BJ (cell line): ENCODE data around the gene AVEN. TPM values are rescaled to one million over a fixed set of nuclear protein-coding genes. Genes with fewer than 3 reads are reported as not detected.

Experiments used
- CTCF ChIA-PET: fragments of 350-600 bp; formaldehyde crosslinking; extraction: SDS; loops from one replicate; lab custom pipeline; 2021; ENCODE audit warnings: antibody characterized with exemption, inconsistent platforms; lab: Yijun Ruan, JAX
- POLR2A ChIA-PET: fragments of 300-600 bp; sonication (Branson Sonifier 250); formaldehyde crosslinking; extraction: SDS; loops from one replicate; lab custom pipeline; 2021; ENCODE audit warnings: antibody characterized with exemption; lab: Charles Lee
- DNase-seq: peaks from one replicate; pipeline ENCODE4 v3.0.0-alpha.2; 2011; ENCODE audit warnings: low read depth
- H3K27me3 ChIP-seq: 2 replicates; pipeline ENCODE4 v1.6.0; 2011; ENCODE audit warnings: low read length; ENCODE audit not compliant: control insufficient read depth, insufficient read depth
- H3K36me3 ChIP-seq: 2 replicates; pipeline ENCODE4 v1.5.1; 2011; ENCODE audit warnings: low read length; ENCODE audit not compliant: control insufficient read depth, insufficient read depth
- H3K4me3 ChIP-seq: 2 replicates; pipeline ENCODE4 v1.5.1; 2011; ENCODE audit warnings: low read depth, mild to moderate bottlenecking, control low read depth, low read length
- polyA plus RNA-seq: library from polyadenylated mRNA; depleted of rRNA; stranded (reverse); fragments of >200 nt; gene quantifications from 2 replicates; pipeline ENCODE4 v1.2.3, GENCODE V29; 2011
- TF ChIP-seq, protein P1 (sequence below): IDR thresholded peaks from 2 replicates; pipeline ENCODE4 v1.5.1; 2011; ENCODE audit warnings: low read depth, mild to moderate bottlenecking, control low read depth, inconsistent platforms, low read length, moderate library complexity; ENCODE audit not compliant: insufficient read depth

AVEN gene
- polyA plus RNA-seq, 1 experiment = 17.6 TPM

DNA sequence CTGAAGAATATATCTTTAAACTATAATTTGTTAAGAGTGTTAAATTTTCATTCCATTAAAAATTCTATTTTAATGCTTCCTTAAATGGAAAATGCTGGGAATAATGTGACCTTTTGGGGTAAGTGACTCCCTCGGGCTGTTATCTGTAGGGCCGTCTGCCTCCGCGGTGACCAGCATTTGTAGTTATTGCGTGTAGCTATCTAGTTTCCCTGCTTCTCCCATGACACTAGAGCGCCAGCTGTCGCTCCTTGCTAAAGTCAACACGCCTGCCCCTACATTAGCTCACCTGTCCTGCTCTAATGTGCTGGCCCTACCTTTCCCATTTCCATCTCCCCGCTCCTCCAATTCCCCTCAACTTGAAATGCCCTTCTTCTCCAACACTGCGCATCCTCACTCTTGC, 83.1 kb downstream of the AVEN start:
- DNase-seq = no peak
- no peak overlapping the region for H3K4me3 ChIP-seq
- no peaks in the 10 kb centered on the region for H3K36me3 ChIP-seq
- ChIA-PET POLR2A (no interaction called here), CTCF (no interaction called here)
- TF ChIP-seq, protein P1, sequence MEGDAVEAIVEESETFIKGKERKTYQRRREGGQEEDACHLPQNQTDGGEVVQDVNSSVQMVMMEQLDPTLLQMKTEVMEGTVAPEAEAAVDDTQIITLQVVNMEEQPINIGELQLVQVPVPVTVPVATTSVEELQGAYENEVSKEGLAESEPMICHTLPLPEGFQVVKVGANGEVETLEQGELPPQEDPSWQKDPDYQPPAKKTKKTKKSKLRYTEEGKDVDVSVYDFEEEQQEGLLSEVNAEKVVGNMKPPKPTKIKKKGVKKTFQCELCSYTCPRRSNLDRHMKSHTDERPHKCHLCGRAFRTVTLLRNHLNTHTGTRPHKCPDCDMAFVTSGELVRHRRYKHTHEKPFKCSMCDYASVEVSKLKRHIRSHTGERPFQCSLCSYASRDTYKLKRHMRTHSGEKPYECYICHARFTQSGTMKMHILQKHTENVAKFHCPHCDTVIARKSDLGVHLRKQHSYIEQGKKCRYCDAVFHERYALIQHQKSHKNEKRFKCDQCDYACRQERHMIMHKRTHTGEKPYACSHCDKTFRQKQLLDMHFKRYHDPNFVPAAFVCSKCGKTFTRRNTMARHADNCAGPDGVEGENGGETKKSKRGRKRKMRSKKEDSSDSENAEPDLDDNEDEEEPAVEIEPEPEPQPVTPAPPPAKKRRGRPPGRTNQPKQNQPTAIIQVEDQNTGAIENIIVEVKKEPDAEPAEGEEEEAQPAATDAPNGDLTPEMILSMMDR = no peak
- no peaks in the 10 kb centered on the region for H3K27me3 ChIP-seq

DNA sequence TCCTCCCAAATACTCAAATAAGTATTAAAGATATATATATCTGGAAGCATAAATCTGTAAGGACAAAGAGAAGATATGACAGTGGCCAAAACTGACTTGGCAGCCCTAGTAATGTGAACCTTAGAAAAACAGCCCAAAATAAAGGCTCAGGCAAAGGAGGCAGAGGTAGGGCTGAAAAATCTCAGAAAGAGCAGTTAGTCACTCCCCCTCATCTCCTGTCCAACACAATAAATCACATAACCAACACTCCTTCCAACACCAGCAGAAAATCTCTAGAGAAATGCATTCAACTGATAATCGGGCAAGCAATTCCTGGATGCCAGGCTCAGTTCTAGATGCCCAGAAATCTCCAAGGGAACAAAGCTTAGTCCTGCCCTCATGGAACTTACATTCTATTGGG, 92.9 kb downstream of the AVEN start:
- Histone ChIP-seq H3K4me3 (no peak overlapping the region), H3K27me3 (no peaks in the 10 kb centered on the region), H3K36me3 (no peaks in the 10 kb centered on the region)
- TF ChIP-seq, protein P1 = no peak
- POLR2A ChIA-PET = no interaction called here
- CTCF ChIA-PET = interaction anchor here (1.0 kb wide), 1 partner anchor 19 kb away, joined by 3 read pairs; no protein-coding TSS in a partner anchor
- no peak for DNase-seq

DNA sequence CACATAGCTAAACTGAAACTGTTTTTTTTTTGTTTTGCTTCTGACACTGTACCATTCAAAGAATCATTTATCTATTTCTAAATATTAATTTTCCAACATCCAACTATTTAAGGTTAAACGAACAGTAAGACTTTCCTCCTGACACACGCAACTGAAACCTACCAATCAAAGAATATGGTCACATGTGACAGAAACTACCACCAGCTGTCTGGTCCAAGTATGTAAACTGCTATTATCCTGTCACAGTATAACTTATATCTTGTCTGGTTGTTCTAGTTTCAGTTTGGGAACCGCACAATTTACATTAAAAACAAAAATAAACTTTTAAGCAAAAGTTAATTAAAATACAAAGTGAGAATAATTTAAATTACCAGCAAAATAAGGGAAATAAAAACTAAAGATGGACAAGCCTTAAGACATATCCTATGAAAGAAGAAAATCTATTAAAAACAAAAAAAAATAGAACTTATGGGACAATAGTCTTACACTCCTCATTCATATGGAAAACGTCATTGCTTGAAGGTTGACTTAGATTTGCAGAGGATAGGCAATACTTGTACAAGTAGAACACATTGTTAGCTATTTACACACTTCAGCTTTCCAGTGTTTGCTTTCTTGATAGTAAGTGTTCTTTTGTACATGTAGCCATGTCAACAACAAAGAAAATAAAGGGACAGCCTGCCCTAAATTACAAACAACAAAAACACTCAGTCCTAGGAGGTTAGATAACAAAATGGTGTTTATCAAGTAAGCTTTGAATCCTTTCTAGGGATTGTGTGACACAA, 97.5 kb downstream of the AVEN start:
- ChIA-PET POLR2A (no interaction called here), CTCF (interaction anchor here (0.5 kb wide), 1 partner anchor 44 kb away, joined by 3 read pairs; no protein-coding TSS in a partner anchor)
- DNase-seq = no peak
- no peaks in the 10 kb centered on the region for H3K27me3 ChIP-seq
- no peak overlapping the region for H3K4me3 ChIP-seq
- TF ChIP-seq, protein P1 = no peak
- no peaks in the 10 kb centered on the region for H3K36me3 ChIP-seq

DNA sequence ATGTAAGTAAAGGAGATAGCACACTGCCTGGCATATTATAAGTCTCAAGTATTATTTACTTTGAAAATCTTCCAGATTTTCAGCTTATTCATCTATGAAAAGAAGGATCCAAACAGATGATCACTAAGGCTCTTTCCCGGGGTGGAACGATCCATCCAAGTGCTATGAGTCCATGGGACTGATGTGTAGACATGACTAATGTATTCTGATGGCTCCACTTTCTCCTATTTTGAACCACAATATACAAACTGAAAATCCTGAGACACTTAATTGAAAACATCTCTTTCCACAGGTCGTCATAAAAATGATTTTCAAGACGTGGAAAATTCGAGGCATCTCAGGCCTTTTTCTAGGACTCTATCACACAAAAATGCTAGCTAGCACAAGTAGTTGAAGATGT, 104.1 kb downstream of the AVEN start:
- Histone ChIP-seq H3K4me3 (no peak overlapping the region), H3K27me3 (no peaks in the 10 kb centered on the region), H3K36me3 (no peaks in the 10 kb centered on the region)
- ChIA-PET CTCF (interaction anchor here (1.6 kb wide), 1 partner anchor 12 kb away, joined by 4 read pairs; no protein-coding TSS in a partner anchor), POLR2A (no interaction called here)
- TF ChIP-seq, protein P1 = no peak
- peak; percentile 1 for DNase-seq

DNA sequence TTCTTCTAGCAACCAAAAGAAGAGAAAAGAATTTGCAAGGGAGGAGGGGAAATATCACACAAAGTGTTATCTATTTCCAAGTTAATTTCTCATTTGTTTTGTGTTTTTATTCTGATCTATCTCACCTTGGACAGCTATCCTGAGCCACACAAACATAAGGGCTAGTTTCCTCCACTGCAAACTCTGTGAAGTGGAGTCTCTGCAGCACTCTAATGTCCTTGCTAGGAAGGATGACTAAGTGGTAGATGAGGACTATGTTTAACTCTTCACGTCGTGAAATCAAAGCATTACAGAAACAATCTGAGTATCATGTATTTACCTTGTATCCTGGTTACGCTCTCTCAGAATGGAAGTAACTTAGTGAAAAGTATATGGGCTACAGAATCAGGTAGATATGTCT, 104.6 kb downstream of the AVEN start:
- CTCF ChIA-PET = interaction anchor here (1.6 kb wide), 1 partner anchor 12 kb away, joined by 4 read pairs; no protein-coding TSS in a partner anchor
- POLR2A ChIA-PET = no interaction called here
- Histone ChIP-seq H3K36me3 (no peaks in the 10 kb centered on the region), H3K27me3 (no peaks in the 10 kb centered on the region), H3K4me3 (no peak overlapping the region)
- TF ChIP-seq, protein P1 = no peak
- DNase-seq = no peak
